ENCODE measurements around the gene COL8A2.

COL8A2 gene

DNA sequence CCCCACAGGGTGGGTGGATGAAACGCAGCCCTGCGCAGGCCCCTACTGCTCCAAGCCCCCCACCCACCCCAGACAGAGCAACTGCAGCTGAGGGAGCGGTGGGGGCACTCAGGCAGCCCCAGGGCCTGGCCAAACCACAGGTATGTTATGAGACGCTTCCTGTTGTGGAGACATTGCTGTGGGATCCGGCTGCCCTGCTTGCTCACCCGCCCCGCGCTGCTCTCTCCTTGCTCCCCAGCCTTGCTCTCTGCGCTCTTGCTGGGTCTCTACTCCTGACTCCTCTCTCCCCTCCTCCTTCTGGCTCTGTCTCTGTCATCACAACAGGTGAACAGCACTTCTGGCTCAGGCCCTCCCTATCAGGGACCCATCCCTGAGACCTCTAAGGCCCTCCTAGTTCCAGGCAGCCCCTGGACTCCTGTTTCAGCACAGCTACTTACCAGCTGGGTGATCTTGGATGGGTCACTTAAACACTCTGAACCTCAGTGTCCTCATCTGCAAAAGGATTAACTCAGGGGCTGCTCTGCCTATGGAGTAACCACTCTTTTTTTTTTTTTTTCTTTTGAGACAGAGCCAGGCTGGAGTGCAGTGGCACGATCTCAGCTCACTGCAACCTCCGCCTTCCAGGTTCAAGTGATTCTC is 15.9 kb downstream of the COL8A2 start:
- no peak for DNase-seq

DNA sequence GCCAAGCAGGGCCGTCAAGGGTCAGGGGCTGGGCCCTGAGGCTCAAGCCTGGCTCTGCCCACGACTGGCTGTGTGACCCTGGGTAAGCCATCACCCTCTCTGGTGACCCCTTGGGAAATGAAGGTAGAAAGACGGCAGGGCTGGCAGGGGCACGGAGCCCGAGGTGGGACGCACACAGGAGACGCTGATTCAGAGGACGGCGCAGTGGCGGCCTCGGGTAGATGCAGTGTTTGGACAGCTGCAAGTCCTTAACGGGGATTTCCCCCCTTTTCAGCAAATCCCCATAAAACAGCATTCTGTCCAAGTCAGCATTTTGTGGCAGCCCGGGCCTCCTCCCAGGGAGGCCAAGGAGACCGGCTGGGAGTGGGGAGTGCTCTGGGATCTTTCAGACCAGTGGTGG is 16.7 kb downstream of the COL8A2 start:
- no peak for DNase-seq

DNA sequence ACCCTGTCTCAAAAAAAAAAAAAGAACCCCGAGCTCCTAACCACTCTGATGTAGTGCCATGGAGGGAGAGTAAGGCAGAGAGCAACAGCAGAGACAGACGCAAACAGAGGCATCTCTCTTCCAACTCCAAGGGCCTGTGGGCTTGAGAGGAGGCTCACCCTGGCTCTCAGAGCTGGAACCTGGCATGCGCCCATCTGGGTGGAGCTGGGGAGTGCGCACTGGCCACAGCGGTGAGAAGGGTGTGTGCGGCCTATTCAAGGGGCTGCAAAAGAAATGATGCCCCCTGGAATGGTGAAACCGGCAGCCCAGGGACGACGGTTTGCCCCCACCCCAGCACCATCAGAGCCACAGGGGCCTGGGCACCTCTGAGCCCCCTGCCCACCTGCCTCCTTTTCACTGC is 17.6 kb downstream of the COL8A2 start:
- DNase-seq, result no peak

DNA sequence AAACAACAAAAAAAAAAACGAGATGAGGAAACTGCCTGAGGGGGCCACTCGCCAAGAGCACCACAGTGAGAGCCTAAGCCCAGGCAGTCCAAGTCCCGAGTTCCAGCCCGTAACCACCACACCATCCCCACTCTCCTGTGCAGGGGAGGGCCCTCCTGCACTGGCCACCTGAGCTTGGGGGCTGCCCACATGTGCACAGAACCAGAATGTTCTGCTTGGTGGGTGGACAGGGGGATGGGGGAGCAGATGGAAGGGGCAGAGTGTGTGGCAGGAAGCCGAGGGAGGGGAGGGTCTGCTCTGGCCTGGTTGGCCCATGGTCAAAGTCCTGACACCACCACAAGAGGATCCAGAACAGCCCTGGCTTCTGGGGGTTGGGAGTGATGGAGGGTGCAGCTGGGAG is 18.8 kb downstream of the COL8A2 start:
- DNase-seq, result no peak

DNA sequence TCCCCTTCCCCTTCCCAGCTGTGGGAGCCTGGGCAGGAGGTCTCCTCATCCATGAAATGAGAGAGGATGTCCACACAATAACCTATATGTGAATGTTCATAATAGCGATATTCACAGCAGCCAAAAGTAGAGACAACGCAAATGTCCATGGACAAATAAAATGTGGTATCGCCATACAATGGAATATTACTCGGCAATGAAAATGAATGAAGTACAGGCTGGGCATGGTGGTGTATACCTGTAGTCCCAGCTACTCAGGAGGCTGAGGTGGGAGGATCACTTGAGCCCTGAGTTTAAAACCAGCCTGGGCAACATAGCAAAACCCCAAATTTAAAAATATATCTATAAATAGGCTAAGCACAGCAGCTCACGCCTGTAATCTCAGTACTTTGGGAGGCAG is 23.5 kb downstream of the COL8A2 start:
- DNase-seq, result no peak

DNA sequence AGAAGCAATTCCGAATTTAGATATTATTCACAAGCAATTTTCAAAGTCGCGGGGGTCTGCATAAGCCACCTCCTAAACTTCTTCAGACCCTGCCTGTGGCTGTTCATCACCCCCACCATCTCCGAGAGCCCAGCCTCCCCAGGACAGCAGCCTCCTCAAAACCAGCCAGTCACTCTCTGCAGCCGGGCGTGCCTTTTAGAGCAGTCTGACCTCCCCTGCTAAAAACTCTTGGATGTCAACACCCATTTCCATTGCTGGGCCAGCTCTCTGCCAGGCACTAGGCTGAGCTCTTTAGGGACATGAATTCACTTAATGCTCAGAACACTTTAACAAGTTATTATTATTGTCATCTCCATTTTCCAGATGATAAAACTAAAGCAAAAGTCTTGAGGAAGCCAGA is 24.6 kb downstream of the COL8A2 start:
- DNase-seq, result no peak

DNA sequence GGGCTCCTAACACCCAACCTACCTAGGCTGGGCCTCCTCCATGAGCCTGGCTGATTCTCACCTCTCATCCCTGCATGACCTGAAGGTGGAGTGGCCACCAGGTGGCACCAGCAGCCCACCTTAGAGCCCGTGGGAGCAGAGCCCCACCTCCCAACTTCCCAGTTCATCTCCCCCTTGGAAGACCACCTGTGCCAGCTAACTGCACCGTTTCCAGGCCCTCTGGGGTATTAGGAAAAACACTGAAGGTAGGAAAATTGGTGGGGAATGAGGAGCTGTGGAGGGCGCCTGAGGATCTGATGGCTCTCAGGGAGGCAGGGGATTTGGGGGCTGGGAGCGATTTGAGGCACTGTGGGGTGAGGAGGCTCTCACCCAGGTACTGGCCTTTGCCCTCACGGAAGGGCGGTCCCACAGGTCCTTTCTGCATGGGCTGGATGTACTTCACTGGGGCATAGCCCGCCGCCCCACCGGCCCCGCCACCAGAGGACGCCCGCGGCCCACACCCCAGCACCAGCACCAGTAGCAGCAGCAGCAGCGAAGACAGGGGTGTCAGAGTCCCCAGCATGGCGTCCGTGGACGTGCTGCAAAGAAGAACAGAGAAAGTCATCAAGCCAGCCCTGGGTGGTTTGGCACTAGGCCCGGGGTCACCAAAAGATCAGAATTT is 25.2 kb downstream of the COL8A2 start:
- DNase-seq, result peak; percentile 68

DNA sequence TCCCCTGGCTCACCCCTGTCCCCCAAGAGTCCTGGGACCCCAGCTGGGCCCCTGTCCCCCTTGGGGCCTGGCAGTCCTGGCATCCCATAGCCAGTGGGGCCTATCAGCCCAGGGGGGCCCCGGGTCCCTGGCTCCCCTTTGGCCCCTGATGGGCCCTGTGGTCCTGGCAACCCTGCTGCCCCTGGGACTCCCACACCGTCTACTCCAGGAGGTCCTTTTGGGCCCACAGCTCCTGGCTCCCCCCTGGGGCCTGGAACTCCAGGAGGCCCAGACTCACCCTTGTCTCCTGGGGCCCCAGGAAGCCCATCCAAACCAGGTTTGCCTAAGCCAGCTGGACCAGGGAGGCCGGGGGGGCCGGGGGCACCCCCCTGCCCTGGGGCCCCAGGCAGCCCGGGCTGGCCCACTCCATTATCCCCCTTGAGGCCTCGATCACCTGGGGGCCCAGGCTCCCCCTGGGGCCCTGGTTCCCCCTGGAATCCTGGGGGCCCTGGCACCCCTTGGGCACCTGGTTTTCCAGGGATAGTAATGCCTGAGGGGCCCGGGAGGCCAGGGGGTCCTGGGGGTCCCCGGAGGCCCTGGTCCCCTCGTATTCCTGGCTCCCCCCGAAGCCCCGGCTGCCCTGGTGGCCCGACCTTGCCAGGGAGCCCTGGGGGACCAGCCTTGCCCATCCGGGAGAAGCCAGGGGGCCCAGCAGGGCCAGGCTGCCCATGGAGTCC is 26.2 kb downstream of the COL8A2 start:
- DNase-seq, result no peak

DNA sequence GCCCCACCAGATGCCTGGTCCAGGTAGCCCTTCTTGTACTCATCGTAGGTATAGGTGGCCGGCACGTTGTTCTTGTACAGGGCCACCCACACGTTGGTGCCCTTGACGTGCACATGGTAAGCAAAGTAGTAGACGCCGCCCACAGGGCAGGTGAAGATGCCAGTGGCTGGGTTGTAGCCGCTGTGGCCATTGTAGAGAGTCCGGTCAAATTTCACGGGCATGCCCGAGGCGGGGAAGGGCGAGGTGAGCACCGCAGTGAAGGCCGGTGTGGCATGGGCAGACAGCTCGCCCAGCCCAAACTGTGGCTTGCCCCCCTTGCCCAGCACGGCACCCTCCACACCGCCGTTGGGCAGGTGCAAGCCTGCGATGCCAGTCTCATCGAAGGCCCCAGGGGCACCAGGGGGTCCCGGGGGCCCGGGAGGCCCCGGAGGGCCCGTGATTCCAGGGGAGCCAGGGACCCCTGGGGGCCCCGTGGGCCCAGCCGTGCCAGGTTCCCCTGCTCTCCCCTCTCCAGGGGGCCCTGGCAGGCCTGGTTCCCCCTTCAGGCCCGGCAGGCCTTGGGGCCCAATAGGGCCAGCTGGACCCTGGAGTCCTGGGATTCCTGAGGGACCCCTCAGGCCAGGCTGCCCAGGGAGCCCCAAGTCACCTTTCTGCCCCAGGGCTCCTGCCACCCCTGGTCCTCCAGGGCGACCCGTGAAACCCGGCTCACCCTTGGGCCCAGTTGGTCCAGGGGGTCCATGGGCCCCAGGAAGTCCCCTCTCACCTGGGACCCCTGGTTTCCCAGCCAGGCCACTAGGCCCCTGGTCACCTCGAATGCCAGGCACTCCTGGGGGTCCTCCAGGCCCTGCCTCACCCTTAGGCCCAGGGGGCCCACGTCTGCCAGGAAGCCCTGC is 27.1 kb downstream of the COL8A2 start:
- DNase-seq, result no peak

DNA sequence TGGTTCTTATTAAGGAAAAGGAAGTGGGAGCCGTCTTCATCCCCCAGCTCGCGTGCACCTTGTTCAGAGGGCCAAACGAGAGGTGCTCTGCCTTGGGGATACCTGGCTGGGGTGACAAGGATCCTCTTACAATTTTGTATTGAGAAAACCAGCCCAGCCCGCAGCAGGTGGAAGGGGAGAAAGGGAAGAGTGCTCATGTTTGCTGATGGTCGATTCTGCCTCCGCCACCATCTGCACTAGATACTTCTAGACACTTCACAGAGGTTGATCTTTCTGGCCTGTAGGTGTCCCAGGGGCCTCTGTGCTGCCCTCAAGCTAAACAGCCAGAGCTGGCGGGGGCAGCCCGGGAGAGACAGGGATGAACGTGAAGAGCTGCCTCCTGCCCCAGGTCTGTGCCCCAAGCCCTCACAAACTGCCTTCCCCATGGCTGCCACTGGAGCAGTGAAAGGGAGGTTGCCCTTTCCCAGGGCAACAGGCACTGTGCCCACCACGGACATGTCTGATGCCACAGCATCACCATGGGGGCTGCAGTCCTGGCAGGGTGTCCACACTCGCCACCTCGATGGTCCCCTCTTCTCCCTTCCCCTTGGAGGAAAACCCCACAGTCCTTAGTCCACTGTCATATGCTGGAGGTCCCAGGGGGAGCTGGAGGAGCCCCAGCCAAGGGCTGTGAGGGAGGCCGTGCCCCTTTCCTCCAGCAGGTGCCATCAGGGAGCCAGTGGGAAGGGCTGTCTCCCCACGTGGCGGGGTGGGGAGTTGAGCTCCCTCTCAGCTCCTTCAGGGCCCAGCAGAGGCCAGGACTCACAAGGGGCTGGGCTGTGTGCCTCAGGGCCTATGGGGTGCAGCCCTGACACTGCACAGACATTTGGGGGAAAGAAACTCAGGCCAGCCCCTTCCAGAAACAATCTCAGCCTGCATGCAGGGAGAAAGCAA is 28.3 kb downstream of the COL8A2 start:
- no peak for DNase-seq

DNA sequence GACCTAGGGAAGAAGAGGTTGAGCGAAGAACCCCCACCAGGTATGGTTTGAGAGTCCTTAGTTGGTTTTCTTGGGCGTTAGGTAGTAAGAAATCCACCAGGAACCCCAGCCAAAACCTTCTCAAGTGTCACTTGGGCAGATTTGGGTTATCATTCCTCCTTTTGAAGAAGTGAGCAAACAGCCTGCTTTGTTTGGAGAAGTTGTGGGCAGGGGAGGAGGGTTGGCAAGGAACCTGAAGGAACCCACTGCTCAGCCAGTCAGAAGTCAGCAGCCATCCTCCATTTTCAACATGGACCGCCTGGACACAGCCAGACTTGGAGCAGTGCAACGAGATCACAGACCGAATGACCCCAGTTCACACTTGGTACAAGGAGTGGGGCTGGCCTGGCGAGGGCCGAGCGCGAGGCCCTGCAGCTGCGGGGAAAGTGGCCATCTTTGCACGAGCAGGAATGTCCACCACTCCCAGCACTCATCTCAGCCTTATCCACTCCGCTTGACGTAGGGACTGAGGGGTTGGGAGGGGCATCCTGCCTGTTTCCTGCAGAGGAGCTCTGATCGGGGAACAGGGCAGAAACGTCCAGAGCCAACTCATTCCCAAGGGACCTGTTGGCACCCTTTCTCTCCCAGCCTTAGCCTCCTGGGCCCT is 29.1 kb downstream of the COL8A2 start:
- DNase-seq, result no peak

DNA sequence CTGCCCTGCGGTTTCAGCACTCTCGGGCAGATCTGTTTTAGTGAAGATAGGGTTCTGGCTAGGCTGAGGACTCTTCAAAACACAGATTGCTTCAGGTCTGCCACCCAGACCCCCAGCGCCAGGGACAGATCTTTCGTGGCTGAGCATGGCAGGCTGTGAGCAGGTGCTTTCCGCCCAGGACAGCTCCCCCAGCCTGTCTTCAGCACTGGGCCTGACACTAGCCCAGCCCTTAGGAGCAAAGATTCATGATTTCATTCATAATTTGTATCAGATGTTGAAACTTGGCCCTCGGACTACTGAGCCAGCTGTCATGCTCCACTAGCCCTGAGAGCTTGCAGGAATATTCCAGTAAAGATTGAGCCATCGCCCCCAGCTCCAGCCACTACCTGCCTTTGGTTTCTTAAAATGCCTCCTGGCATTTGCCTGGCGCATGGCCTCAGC is 30.4 kb downstream of the COL8A2 start:
- DNase-seq, result no peak

DNA sequence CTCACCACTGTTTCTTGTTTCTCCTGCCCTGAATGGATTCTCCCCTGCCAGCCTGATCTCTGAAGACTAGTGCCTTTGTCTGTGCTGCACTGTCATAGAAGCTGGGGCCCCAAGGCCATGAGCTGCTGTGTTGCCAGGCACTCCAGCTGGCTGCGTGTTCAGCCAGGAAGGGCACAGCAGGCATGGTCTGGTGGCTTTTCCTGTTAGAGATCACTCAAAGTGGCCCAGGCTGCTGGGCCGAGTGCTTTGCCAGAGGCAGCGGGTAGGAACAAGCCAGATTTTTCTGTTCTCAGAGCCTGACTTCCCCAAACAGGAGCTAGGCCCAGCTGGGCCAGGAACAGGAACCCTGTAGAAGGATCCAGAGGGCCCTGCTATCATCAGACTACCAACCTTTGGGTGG is 31.1 kb downstream of the COL8A2 start:
- DNase-seq, result peak; percentile 55

DNA sequence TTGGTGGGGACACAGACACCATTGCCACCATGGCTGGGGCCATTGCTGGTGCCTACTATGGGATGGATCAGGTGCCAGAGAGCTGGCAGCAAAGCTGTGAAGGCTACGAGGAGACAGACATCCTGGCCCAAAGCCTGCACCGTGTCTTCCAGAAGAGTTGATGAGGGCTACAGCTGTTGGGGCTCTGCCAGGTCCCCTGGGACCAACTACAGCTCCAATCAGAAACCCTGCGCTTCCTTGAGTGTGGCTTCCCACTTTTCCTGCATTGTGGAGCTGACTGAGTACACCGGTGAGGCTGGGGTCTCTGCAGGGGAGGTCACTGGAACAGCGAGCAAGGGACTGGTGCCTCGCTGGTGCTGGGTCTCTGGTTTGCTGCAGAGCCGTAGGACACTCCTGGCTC is 31.8 kb downstream of the COL8A2 start:
- DNase-seq, result no peak

DNA sequence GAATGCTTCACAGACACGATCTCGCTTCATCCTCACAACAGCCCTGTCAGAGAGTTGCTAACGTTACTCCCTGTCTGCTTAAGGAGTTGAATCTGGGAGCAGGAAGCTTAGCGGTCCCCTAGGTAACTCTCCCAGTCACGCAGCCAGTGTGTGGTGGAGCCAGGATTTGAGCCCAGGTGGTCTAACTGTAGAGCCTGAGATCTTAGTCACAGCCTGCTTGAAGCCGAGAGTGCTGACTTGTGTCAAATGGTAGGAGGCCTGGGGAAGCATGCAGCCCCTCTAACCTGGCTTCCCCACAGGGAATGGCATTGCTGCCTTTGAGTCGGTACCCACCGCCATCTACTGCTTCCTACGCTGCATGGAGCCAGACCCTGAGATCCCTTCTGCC is 32.2 kb downstream of the COL8A2 start:
- DNase-seq, result no peak

DNA sequence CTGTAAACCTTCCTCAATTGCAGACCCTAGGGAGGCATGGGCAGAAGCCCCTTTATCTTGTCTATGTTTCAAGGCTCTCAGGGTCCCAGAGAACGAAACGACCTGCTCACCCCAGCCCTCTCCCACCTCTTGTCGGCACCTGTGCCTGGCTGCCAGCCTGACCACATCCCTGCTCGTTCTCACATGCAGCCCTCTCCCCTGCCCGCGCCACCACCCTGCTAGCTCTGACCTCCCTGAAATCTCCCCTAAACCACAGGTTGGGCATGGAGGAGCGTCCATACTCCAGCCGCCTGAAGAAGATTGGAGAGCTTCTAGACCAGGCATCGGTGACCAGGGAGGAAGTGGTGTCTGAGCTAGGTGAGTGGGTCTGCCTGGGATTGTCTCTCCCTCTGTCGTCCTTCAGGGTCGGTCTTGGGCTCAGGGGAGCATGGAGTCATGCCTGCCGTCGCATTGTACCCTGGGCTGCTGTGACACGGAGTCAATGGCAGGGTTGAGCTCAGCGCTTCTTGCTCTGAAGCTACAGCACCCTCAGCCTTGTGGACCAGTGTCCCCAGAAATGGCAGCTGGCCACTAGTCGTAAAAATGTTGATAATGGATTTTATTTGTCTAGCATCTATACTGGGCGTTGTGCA is 32.7 kb downstream of the COL8A2 start:
- peak; percentile 32 for DNase-seq

DNA sequence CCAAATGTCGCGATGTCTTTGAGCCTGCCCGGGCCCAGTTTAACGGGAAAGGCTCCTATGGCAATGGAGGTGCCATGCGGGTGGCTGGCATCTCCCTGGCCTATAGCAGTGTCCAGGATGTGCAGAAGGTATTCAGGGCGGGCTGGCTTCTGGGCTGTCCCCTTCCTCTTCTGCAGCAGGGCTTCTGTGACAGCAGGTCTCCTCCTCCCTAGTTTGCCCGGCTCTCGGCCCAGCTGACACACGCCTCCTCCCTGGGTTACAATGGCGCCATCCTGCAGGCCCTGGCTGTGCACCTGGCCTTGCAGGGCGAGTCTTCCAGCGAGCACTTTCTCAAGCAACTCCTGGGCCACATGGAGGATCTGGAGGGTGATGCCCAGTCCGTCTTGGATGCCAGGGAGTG is 33.3 kb downstream of the COL8A2 start:
- no peak for DNase-seq

DNA sequence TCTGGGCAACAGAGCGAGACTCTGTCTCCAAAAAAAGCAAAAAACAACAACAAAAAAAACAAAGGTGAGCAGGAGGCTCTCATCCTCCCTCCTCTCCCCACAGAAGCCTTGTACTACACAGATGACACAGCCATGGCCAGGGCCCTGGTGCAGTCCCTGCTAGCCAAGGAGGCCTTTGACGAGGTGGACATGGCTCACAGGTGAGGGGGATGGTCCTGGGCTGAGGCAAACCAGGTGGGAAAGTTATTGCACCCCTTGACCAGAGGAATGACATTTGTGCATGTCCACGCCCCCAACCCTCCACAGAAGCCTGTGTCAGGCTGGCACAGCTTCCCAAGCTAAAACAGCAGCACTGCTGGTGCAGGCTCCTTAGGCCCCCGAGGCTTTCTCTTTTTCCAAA is 33.9 kb downstream of the COL8A2 start:
- no peak for DNase-seq

DNA sequence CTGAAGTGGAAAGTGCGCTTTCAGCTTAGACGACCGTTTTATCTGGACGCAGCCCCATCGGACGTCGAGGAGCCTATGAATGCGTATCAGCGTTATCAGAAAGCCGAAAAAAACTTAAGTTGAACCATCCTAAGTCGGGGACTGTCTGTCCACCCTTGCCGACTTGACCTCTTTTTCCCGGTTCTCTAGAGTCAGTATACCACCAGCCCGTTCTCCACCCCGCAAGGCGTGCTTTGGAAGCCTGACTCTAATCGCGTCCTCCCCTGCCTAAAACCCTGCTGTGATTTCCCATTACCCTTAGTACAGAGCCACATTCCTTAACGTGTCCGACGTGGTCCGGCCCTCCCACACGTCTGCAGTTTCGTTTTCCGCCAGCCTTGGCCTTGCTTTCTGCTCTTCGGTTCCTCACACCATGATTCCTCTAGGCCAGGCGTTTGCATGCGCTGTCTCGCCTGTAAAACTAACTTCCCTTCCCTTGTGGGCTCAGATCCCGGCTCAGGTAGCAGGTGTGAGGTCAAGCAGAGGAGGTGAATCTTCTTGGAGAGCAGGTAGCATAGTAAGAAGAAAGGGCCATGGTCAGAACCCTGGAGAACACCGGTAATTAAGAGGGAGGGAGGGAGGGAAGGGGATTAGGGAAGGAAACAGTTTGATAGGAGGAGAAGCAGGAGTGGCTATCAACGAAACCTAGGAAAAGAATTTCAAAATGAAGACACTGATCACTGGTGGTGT is 35.5 kb downstream of the COL8A2 start:
- no peak for DNase-seq

Data from NCI-H1694 treated with DMSO at 0.1 percent for 48 hours (cell line).